HCT116 (cell line): ENCODE data around the gene FAM114A1. TPM values are rescaled to one million over a fixed set of nuclear protein-coding genes. Genes with fewer than 3 reads are reported as not detected.

Experiments used
- ATAC-seq: fragments of 200-7000 bp; cut with Tn5 transposase; 2 replicates; pipeline ENCODE4 v1.9.1; 2020; ENCODE audit warnings: mild to moderate bottlenecking, moderate library complexity
- BruUV-seq: library from RNA; stranded (reverse); fragments of 400-500 nt; replicated peaks from 2 replicates; lab custom pipeline; 2021; lab: Mats Ljungman, UMichigan
- CTCF ChIA-PET: fragments of 300-600 bp; sonication (Branson Sonifier 250); formaldehyde crosslinking; loops from one replicate; lab custom pipeline; 2021; ENCODE audit warnings: antibody characterized with exemption; lab: Charles Lee
- POLR2A ChIA-PET: fragments of 300-600, 350-600 bp; sonication (Branson Sonifier 250); formaldehyde crosslinking; loops from one replicate; lab custom pipeline; 2021; ENCODE audit warnings: antibody characterized with exemption; lab: Charles Lee
- RAD21 ChIA-PET, 2 experiments: fragments of 300-600 bp; sonication (Branson Sonifier 250); formaldehyde crosslinking; loops; one replicate each; lab custom pipeline; 2023; ENCODE audit warnings: low total read pairs in 2 of 2; ENCODE audit not compliant: uncharacterized antibody in 2 of 2, unreplicated experiment in 2 of 2, low non-redundant PET in 1 of 2; lab: Charles Lee
- DNase-seq: peaks from one replicate; pipeline ENCODE4 v3.0.0-alpha.2; 2010; ENCODE audit warnings: low read depth, low spot score
- H2AFZ ChIP-seq: fragments of 200-600 bp; shearing (Covaris generic), sonication (generic); 2 replicates; pipeline ENCODE4 v1.6.1; 2017; ENCODE audit warnings: low read depth, mixed run types, mixed read lengths, antibody characterized with exemption, low read length; ENCODE audit not compliant: poor library complexity, severe bottlenecking
- H3K27ac ChIP-seq: 2 replicates; pipeline ENCODE4 v1.5.1; 2012; ENCODE audit warnings: low read depth, low read length
- H3K27me3 ChIP-seq: fragments of 200-600 bp; sonication (generic); 2 replicates; pipeline ENCODE4 v1.6.1; 2016; ENCODE audit warnings: mixed run types, low read length, mixed read lengths; ENCODE audit not compliant: insufficient read depth
- H3K36me3 ChIP-seq, 2 experiments: fragments of 200-500 bp in 1 of 2; fragments of 200-600 bp in 1 of 2; sonication (Bioruptor generic) in 1 of 2; sonication (generic) in 1 of 2; 2 replicates each; pipeline versions ENCODE4 v1.5.1 to v1.6.1; 2014 to 2016; ENCODE audit warnings: low read length in 2 of 2, inconsistent platforms in 1 of 2, mixed read lengths in 1 of 2, mixed run types in 1 of 2; ENCODE audit not compliant: insufficient read depth in 2 of 2, control insufficient read depth in 1 of 2
- H3K4me1 ChIP-seq, 2 experiments: fragments of 200-600 bp in 1 of 2; sonication (generic) in 1 of 2; 2 replicates each; pipeline versions ENCODE4 v1.5.1 to v1.6.1; 2012 to 2017; ENCODE audit warnings: low read length in 2 of 2, inconsistent platforms in 1 of 2, mild to moderate bottlenecking in 1 of 2, mixed read lengths in 1 of 2, mixed run types in 1 of 2, moderate library complexity in 1 of 2; ENCODE audit not compliant: insufficient read depth in 2 of 2, control insufficient read depth in 1 of 2
- H3K4me2 ChIP-seq: fragments of 200-600 bp; sonication (generic); 2 replicates; pipeline ENCODE4 v1.6.1; 2017; ENCODE audit warnings: mixed run types, low read length, mixed read lengths
- H3K4me3 ChIP-seq, 2 experiments: fragments of 200-600 bp in 1 of 2; sonication (generic) in 1 of 2; replicated peaks in 1 of 2; 2 replicates each; pipeline ENCODE4 v1.5.1; 2011 to 2016; ENCODE audit warnings: low read length in 2 of 2, control low read depth in 1 of 2, low read depth in 1 of 2, mild to moderate bottlenecking in 1 of 2, mixed read lengths in 1 of 2, mixed run types in 1 of 2
- H3K79me2 ChIP-seq: fragments of 200-600 bp; sonication (generic); 2 replicates; pipeline ENCODE4 v1.6.1; 2017; ENCODE audit warnings: mild to moderate bottlenecking, mixed run types, low read length, moderate library complexity, mixed read lengths; ENCODE audit not compliant: insufficient read depth
- H3K9ac ChIP-seq: fragments of 200-600 bp; sonication (generic); 2 replicates; pipeline ENCODE4 v1.6.1; 2016; ENCODE audit warnings: low read length, mixed read lengths
- H3K9me2 ChIP-seq: fragments of 200-600 bp; sonication (generic), shearing (Covaris generic); 2 replicates; pipeline ENCODE4 v1.6.1; 2017; ENCODE audit warnings: mixed run types, mild to moderate bottlenecking, moderate library complexity; ENCODE audit not compliant: insufficient read depth
- H3K9me3 ChIP-seq, 2 experiments: fragments of 200-500 bp in 1 of 2; fragments of 200-600 bp in 1 of 2; sonication (Bioruptor generic) in 1 of 2; sonication (generic) in 1 of 2; 2 replicates each; pipeline ENCODE4 v1.6.1; 2014 to 2017; ENCODE audit warnings: low read length in 2 of 2, mixed read lengths in 2 of 2, inconsistent platforms in 1 of 2, low read depth in 1 of 2, mild to moderate bottlenecking in 1 of 2, mixed run types in 1 of 2, moderate library complexity in 1 of 2; ENCODE audit not compliant: control insufficient read depth in 1 of 2, insufficient read depth in 1 of 2
- H4K20me1 ChIP-seq: fragments of 200-600 bp; sonication (generic), shearing (Covaris generic); 2 replicates; pipeline ENCODE4 v1.6.1; 2017; ENCODE audit warnings: mixed run types, mild to moderate bottlenecking, moderate library complexity; ENCODE audit not compliant: insufficient read depth
- ATF3 ChIP-seq: IDR thresholded peaks from 2 replicates; pipeline ENCODE4 v1.6.1; 2012
- CBX3 ChIP-seq: IDR thresholded peaks from 2 replicates; pipeline ENCODE4 v1.6.1; 2012; ENCODE audit warnings: low read depth
- CEBPB ChIP-seq: IDR thresholded peaks from 2 replicates; pipeline ENCODE4 v1.6.1; 2012; ENCODE audit warnings: low read depth
- CTCF ChIP-seq, 3 experiments: fragments of 200-600 bp in 1 of 3; sonication (generic) in 1 of 3; IDR thresholded peaks in 2 of 3; conservative IDR thresholded peaks in 1 of 3; 2 replicates each; pipeline ENCODE4 v1.5.1; 2012 to 2017; ENCODE audit warnings: low read depth in 2 of 3, low read length in 2 of 3, antibody characterized with exemption in 1 of 3, borderline replicate concordance in 1 of 3, control low read depth in 1 of 3, mild to moderate bottlenecking in 1 of 3, mixed read lengths in 1 of 3, mixed run types in 1 of 3, moderate library complexity in 1 of 3; ENCODE audit not compliant: insufficient read depth in 1 of 3
- EZH2 ChIP-seq: fragments of 200-600 bp; sonication (generic); IDR thresholded peaks from 2 replicates; pipeline ENCODE4 v1.6.1; 2017; ENCODE audit warnings: antibody characterized with exemption, mixed run types
- EZH2phosphoT487 ChIP-seq: fragments of 200-600 bp; IDR thresholded peaks from 2 replicates; pipeline ENCODE4 v1.6.1; 2018; ENCODE audit warnings: antibody characterized with exemption, borderline replicate concordance
- JUND ChIP-seq: IDR thresholded peaks from 2 replicates; pipeline ENCODE4 v1.6.1; 2012
- POLR2A ChIP-seq: IDR thresholded peaks from 2 replicates; pipeline ENCODE4 v1.7.0; 2011; ENCODE audit warnings: borderline replicate concordance; ENCODE audit not compliant: insufficient read depth, insufficient read length; ENCODE audit errors: extremely low read depth
- POLR2AphosphoS5 ChIP-seq: IDR thresholded peaks from 2 replicates; pipeline ENCODE4 v1.6.1; 2011; ENCODE audit warnings: mild to moderate bottlenecking, low read depth, low read length, moderate library complexity
- RAD21 ChIP-seq: IDR thresholded peaks from 2 replicates; pipeline ENCODE4 v1.6.1; 2012; ENCODE audit warnings: low read depth, mild to moderate bottlenecking
- REST ChIP-seq: IDR thresholded peaks from 2 replicates; pipeline ENCODE4 v1.6.1; 2012; ENCODE audit warnings: low read depth
- SIN3A ChIP-seq: IDR thresholded peaks from 2 replicates; pipeline ENCODE4 v1.6.1; 2012; ENCODE audit warnings: low read depth
- SP1 ChIP-seq: IDR thresholded peaks from 2 replicates; pipeline ENCODE4 v1.6.1; 2012; ENCODE audit warnings: low read depth
- SRF ChIP-seq: IDR thresholded peaks from 2 replicates; pipeline ENCODE4 v1.6.1; 2012; ENCODE audit warnings: low read depth
- TCF7L2 ChIP-seq: IDR thresholded peaks from 2 replicates; pipeline ENCODE4 v1.7.0; 2011; ENCODE audit warnings: borderline replicate concordance, inconsistent platforms; ENCODE audit not compliant: insufficient read depth, insufficient read length; ENCODE audit errors: extremely low read depth
- YY1 ChIP-seq: IDR thresholded peaks from 2 replicates; pipeline ENCODE4 v1.6.1; 2011; ENCODE audit warnings: low read length, low read depth, moderate library complexity, mild to moderate bottlenecking; ENCODE audit not compliant: insufficient replicate concordance; ENCODE audit errors: extremely low read depth
- ZBTB33 ChIP-seq: IDR thresholded peaks from 2 replicates; pipeline ENCODE4 v1.6.1; 2011; ENCODE audit warnings: mild to moderate bottlenecking, low read length, moderate library complexity; ENCODE audit not compliant: insufficient replicate concordance; ENCODE audit errors: extremely low read depth
- ZFX ChIP-seq: fragments of 450-650 bp; IDR thresholded peaks from 2 replicates; pipeline ENCODE4 v1.6.1; 2017
- ZNF274 ChIP-seq: fragments of 200-500 bp; sonication (Bioruptor generic); IDR thresholded peaks from 2 replicates; pipeline ENCODE4 v1.6.1; 2014; ENCODE audit warnings: mild to moderate bottlenecking, low read depth, low read length, inconsistent platforms
- intact Hi-C: fragments of 100-400 bp; cut with micrococcal nuclease; formaldehyde crosslinking; loops from 2 replicates; pipeline ENCODE4 v1.10.0; 2022
- total RNA-seq: library from RNA; stranded (reverse); gene quantifications from one replicate; pipeline ENCODE4 v1.2.1, GENCODE V29; 2021; ENCODE audit not compliant: unreplicated experiment
- TF ChIP-seq, protein P1 (sequence below): IDR thresholded peaks from 2 replicates; pipeline ENCODE4 v1.6.1; 2012

Gene FAM114A1
- total RNA-seq, 1 experiment from 2014 or later, result 35.6 TPM

DNA sequence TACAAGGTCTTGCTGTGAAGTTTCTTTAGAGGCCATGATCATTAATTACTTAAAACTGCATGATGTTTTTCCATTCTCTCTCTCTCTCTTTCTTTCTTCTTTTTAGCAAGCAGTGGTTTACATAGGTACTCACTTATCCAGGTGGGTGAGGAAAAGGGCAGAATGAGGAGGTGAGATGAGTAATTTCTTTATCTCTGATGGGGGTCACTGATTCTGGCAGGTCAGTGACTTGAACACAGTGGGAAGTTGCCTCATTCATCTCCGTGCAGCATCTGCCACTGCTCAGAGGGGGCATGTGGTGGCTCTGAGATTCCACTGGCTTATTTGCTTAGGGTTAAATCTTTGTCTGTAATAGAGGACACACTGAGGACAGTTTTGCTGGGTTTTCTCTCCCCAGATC, 62.6 kb downstream of the FAM114A1 start:
- DNase-seq (no peak), ATAC-seq (no peak)
- RAD21 ChIA-PET, result no interaction called here
- intact Hi-C loops, result no loop called here
- POLR2A ChIA-PET, result no interaction called here
- peaks cover 0 to 8% of the 10 kb centered on the region in 2 experiments; a peak in 2 of 4 replicates for H3K36me3 ChIP-seq
- CTCF ChIA-PET, result no interaction called here
- no peaks in the 10 kb centered on the region for H3K79me2 ChIP-seq
- TF ChIP-seq SRF (no peak), EZH2 (no peak), JUND (no peak), YY1 (no peak), REST (no peak), ZFX (no peak), ATF3 (no peak), CEBPB (no peak), POLR2A (no peak), SIN3A (no peak), SP1 (no peak), ZNF274 (no peak), ZBTB33 (no peak), RAD21 (no peak), CTCF (IDR thresholded peaks at IDR 0.05 in 2 of 3, conservative IDR thresholded peaks at IDR 0.05 in 1 of 3; ENCODE audit: borderline replicate concordance in 1 of 3, insufficient read depth in 1 of 3, low read depth in 2 of 3, low read length in 2 of 3) (no peak), CBX3 (no peak), EZH2phosphoT487 (no peak), TCF7L2 (no peak), POLR2AphosphoS5 (no peak)
- TF ChIP-seq, protein P1, sequence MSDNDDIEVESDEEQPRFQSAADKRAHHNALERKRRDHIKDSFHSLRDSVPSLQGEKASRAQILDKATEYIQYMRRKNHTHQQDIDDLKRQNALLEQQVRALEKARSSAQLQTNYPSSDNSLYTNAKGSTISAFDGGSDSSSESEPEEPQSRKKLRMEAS, result no peak
- H3K9me2 ChIP-seq, result no peaks in the 10 kb centered on the region
- H3K9me3 ChIP-seq, result no peaks in the 10 kb centered on the region
- H3K4me1 ChIP-seq, result no peaks in the 10 kb centered on the region
- no peaks in the 10 kb centered on the region for H3K27me3 ChIP-seq
- H3K4me2 ChIP-seq, result no peak overlapping the region
- H3K27ac ChIP-seq, result no peak overlapping the region
- BruUV-seq, result no TSS peak
- H3K9ac ChIP-seq, result no peak overlapping the region
- no peak overlapping the region for H2AFZ ChIP-seq
- no peaks in the 10 kb centered on the region for H4K20me1 ChIP-seq
- H3K4me3 ChIP-seq, result no peak overlapping the region
